Immature natural killer cell (primary cell): Measurements from ENCODE around the gene ZNF574. TPM values are rescaled to one million over a fixed set of nuclear protein-coding genes. Genes with fewer than 3 reads are reported as not detected.
"Not testable (repeated sequence)": the region's sequence is repeated elsewhere in the genome, so short reads cannot be mapped to it uniquely, and the experiment has no call there.

Source experiments
- DNase-seq, 3 donors: peaks; one replicate each; pipeline ENCODE4 v3.0.0; 2022; ENCODE audit warnings: mixed read lengths in 1 of 3
- H3K27ac Mint-ChIP-seq, 6 donors: one replicate each; pipeline ENCODE4 v1.8.0; 2020; ENCODE audit warnings: mixed read lengths in 6 of 6, mild to moderate bottlenecking in 5 of 6, inconsistent platforms in 4 of 6, moderate library complexity in 3 of 6
- H3K27me3 Mint-ChIP-seq, 3 donors: one replicate each; pipeline ENCODE4 v1.8.0; 2020 to 2021; ENCODE audit warnings: low read depth in 3 of 3, mild to moderate bottlenecking in 3 of 3, mixed read lengths in 3 of 3, moderate library complexity in 3 of 3, inconsistent platforms in 1 of 3
- H3K36me3 Mint-ChIP-seq, 3 donors: one replicate each; pipeline ENCODE4 v1.8.0; 2020; ENCODE audit warnings: mixed read lengths in 3 of 3, inconsistent platforms in 2 of 3, mild to moderate bottlenecking in 2 of 3
- H3K4me1 Mint-ChIP-seq, 2 donors: one replicate each; pipeline ENCODE4 v1.8.0; 2020; ENCODE audit warnings: inconsistent platforms in 2 of 2, mild to moderate bottlenecking in 2 of 2, mixed read lengths in 2 of 2, moderate library complexity in 1 of 2
- H3K4me3 Mint-ChIP-seq, 5 donors: one replicate each; pipeline ENCODE4 v1.8.0; 2020; ENCODE audit warnings: mild to moderate bottlenecking in 5 of 5, mixed read lengths in 5 of 5, inconsistent platforms in 3 of 5, moderate library complexity in 3 of 5
- H3K9me3 Mint-ChIP-seq, 6 donors: one replicate each; pipeline ENCODE4 v1.8.0; 2020; ENCODE audit warnings: mild to moderate bottlenecking in 6 of 6, mixed read lengths in 6 of 6, inconsistent platforms in 4 of 6, moderate library complexity in 3 of 6
- polyA plus RNA-seq, 3 donors: library from polyadenylated mRNA; unstranded; fragments of 300-500 nt; fragmentation: Illumina TruSeq; gene quantifications; one replicate each; pipeline ENCODE4 v1.2.3, GENCODE V29; 2021

The ZNF574 gene
- polyA plus RNA-seq, result 10 to 100 TPM; 12.4 to 29.6 (median 20.3) TPM

GRCh38 chr19:42075616-42076379, at the start of gene ZNF574:
Gene ZNF574 (plus strand): TSS chr19:42076166. CDS start chr19:42078607, 2,441 bp downstream.
- Mint-ChIP-seq H3K36me3 (peaks cover 0 to 6% (median 0%) of the 10 kb centered on the region in 3 donors), H3K27ac (peak within 1 kb of the TSS; percentile 99 to 100 (median 100)), H3K4me1 (peaks cover 37 to 41% of the 10 kb centered on the region in 2 donors), H3K27me3 (peaks cover 5 to 10% (median 10%) of the 10 kb centered on the region in 3 donors), H3K4me3 (peak within 1 kb of the TSS; percentile 90 to 97 (median 96)), H3K9me3 (peaks cover 0 to 2% (median 0%) of the 10 kb centered on the region in 6 donors)
- peak; percentile 97 to 99 (median 99) for DNase-seq

- peak in 1 of 3 donors; percentile 6 for DNase-seq
- Mint-ChIP-seq H3K27me3 (peaks cover 0 to 15% (median 5%) of the 10 kb centered on the region in 3 donors), H3K36me3 (no peaks in the 10 kb centered on the region), H3K4me1 (no peaks in the 10 kb centered on the region), H3K27ac (no peak overlapping the region), H3K9me3 (no peaks in the 10 kb centered on the region), H3K4me3 (no peak overlapping the region)
These were observed 47.4 kb upstream of the ZNF574 start for GRCh38 chr19:42028304-42029216.

GRCh38 chr19:42030645-42031440, 45.1 kb upstream of the ZNF574 start:
- Mint-ChIP-seq H3K4me1 (peaks cover 0 to 1% of the 10 kb centered on the region in 2 donors), H3K36me3 (no peaks in the 10 kb centered on the region), H3K27me3 (peaks cover 0 to 12% (median 11%) of the 10 kb centered on the region in 3 donors), H3K4me3 (no peak overlapping the region), H3K9me3 (no peaks in the 10 kb centered on the region), H3K27ac (no peak overlapping the region)
- no peak for DNase-seq

DNA sequence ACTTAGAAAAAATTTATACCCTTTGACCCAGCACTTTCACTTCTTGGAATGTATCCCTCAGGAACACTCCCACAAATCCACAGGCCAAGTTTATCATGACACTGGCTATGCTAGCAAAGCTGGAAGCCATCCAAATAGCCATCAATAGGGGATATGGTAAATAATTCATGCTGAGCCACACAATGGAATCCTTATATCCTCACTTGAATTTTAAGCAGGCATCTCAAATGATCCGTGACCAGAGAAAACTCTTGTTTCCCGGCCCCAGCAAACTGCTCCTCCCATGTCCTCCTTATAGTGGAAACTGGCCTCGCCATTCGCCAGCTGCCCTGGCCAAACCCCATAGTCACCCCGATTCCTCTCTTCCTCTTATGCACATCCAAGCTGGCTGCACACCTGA, 43.5 kb upstream of the ZNF574 start:
- Mint-ChIP-seq H3K4me1 (peaks cover 0 to 1% of the 10 kb centered on the region in 2 donors), H3K9me3 (no peaks in the 10 kb centered on the region), H3K27ac (no peak overlapping the region), H3K36me3 (no peaks in the 10 kb centered on the region), H3K4me3 (no peak overlapping the region), H3K27me3 (peaks cover 0 to 11% (median 7%) of the 10 kb centered on the region in 3 donors)
- no peak for DNase-seq

DNA sequence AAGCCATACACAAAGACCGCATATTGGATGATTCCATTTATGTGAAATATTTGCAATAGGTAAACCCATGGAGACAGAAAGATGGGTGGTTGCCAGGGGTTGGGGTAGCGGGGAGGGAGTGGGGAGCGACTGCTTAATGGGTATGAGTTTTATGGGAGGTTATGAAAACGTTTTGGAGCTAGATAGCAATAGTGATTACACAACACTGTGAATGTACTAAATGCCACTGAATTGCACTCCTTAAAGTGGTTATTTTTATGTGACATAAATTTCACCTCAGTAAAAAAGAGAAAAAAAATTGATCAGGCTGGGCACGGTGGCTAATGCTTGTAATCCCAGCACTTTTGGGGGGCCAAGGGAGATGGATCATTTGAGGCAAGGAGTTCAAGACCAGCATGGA, 42.6 kb upstream of the ZNF574 start:
- DNase-seq, result no peak
- Mint-ChIP-seq H3K27ac (no peak overlapping the region), H3K4me1 (peaks cover 0 to 1% of the 10 kb centered on the region in 2 donors), H3K36me3 (no peaks in the 10 kb centered on the region), H3K9me3 (no peaks in the 10 kb centered on the region), H3K4me3 (no peak overlapping the region), H3K27me3 (peaks cover 0 to 9% (median 7%) of the 10 kb centered on the region in 3 donors)

DNA sequence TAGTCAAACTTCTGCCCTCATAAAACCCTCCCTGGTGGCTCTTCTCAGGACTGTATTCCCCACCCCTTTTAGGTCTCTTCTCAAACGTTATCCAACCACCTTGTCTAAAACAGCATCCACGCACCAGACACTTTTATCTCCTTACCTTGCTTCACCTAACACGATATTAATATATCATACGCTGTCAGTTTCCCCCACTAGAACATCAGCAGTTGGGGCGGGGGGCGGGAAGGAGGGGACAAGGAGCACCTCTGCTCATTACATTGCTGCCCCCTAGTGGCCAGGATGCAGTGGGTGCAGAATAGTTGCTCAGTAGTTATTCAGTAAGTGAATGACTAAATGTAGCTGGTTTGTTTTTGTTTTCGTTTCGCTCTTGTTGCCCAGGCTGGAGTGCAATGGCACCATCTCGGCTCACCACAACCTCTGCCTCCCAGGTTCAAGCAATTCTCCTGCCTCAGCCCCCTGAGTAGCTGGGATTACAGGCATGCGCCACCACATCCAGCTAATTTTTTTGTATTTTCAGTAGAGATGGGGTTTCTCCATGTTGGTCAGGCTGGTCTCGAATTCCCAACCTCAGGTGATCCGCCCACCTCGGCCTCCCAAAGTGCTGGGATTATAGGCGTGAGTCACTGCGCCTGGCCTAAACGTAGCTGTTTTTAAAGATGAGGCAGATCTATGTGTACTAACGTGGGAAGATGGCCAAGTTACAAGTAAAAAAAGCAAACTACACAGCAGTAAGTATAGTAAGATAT, 41.1 kb upstream of the ZNF574 start:
- not testable (repeated sequence) for H3K36me3 Mint-ChIP-seq, H3K4me1 Mint-ChIP-seq, H3K27me3 Mint-ChIP-seq, H3K9me3 Mint-ChIP-seq, H3K4me3 Mint-ChIP-seq, H3K27ac Mint-ChIP-seq
- DNase-seq, result peak; percentile 47 to 58 (median 47)

DNA sequence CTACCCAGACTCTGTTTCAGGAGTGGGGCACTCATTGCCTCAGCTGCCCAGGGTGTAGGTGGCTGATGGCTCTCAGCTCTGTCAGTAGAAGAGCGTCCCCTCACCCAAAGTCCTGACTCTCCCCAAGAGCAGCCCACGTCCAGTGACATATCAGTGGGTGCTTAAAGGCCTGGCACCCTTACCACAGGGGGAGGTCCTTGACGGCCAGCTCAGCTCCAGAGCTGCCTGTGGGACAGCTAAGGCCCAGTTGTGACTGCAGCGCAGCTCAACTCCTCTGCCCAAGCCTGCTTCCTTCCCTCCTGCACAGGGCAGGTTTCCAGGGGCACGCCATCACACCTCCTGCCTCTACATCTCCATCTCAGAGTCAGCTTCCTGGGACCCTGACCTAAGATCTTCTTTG, 38.3 kb upstream of the ZNF574 start:
- H3K27me3 Mint-ChIP-seq, result peaks cover 0 to 6% (median 3%) of the 10 kb centered on the region in 3 donors
- H3K36me3 Mint-ChIP-seq, result no peaks in the 10 kb centered on the region
- H3K4me3 Mint-ChIP-seq, result no peak overlapping the region
- H3K4me1 Mint-ChIP-seq, result peaks cover 0 to 1% of the 10 kb centered on the region in 2 donors
- no peaks in the 10 kb centered on the region for H3K9me3 Mint-ChIP-seq
- no peak for DNase-seq
- no peak overlapping the region for H3K27ac Mint-ChIP-seq

- Mint-ChIP-seq H3K4me3 (no peak overlapping the region), H3K9me3 (no peaks in the 10 kb centered on the region), H3K27me3 (peaks cover 0 to 6% (median 2%) of the 10 kb centered on the region in 3 donors), H3K36me3 (no peaks in the 10 kb centered on the region), H3K27ac (peak overlapping the region in 1 of 6 donors; percentile 70), H3K4me1 (peaks cover 0 to 1% of the 10 kb centered on the region in 2 donors)
- DNase-seq, result no peak
These were observed 37.3 kb upstream of the ZNF574 start for GRCh38 chr19:42038666-42039065.

DNA sequence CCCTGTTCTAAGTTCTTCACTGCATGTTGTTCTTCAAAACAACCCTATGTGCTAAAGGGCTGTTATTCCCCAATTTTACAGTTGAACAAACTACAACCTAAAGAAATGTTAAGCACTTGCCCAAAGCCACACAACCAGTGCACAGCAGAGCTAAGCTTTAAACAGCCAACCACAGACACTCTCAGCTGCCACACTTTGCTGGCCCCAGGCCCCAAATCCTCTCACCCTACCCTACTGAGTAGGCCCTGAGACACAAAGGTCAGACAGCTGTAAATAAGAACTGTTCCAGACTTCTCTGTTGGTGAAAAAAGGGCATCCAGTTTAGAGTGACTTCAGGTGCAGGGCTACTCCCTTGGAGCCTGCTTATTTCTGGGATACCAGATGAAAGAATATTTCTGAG, 35.9 kb upstream of the ZNF574 start:
- Mint-ChIP-seq H3K27ac (no peak overlapping the region), H3K9me3 (no peaks in the 10 kb centered on the region), H3K36me3 (no peaks in the 10 kb centered on the region), H3K27me3 (peaks cover 0 to 2% (median under 1%) of the 10 kb centered on the region in 3 donors), H3K4me1 (no peaks in the 10 kb centered on the region), H3K4me3 (no peak overlapping the region)
- no peak for DNase-seq

DNA sequence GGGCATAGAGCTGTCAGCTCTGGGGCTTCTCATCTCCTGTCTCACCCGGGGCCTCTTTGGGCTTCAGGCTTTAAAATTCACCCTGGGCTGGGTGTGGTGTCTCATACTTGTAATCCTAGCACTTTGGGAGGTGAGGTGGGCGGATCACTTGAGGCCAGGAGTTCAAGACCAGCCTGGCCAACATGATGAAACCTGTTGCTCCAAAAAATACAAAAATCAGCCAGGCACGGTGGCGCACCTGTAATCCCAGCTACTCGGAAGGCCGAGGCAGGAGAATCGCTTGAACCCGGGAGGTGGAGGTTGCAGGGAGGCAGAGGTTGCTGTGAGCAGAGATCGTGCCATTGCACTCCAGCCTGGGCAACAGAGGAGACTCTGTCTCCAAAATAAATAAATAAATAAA, 35.5 kb upstream of the ZNF574 start:
- not testable (repeated sequence) for H3K36me3 Mint-ChIP-seq, H3K4me3 Mint-ChIP-seq

GRCh38 chr19:42042455-42043170, 33.4 kb upstream of the ZNF574 start:
- no peak overlapping the region for H3K4me3 Mint-ChIP-seq
- H3K27ac Mint-ChIP-seq, result no peak overlapping the region
- H3K27me3 Mint-ChIP-seq, result peaks cover 0 to 4% (median 0%) of the 10 kb centered on the region in 3 donors

More for the DNA sequence above, 35.5 kb upstream of the ZNF574 start:
- H3K27me3 Mint-ChIP-seq, DNase-seq, H3K4me1 Mint-ChIP-seq, H3K9me3 Mint-ChIP-seq, H3K27ac Mint-ChIP-seq: not testable (repeated sequence)

DNA sequence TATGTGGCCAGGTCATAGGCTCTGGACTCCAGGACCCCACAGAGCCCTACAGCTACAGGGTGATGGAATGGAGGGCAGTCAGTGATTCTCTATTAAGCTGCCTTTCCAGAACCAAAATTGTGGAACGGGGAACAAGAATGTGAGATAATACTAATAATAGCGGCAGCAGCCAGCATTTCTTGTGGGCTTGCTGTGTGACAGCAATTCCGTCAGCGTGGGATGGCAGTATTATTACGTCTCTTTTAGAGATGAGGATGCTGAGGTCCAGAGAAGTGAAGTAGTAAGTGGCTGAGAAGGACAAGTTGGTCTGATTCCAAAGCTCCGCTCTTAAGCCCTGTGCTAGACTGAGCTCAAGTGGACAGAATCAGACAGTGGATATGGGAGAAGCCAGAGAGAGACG, 30.4 kb upstream of the ZNF574 start:
- no peak for DNase-seq
- Mint-ChIP-seq H3K36me3 (no peaks in the 10 kb centered on the region), H3K27ac (no peak overlapping the region), H3K9me3 (no peaks in the 10 kb centered on the region), H3K4me3 (no peak overlapping the region), H3K27me3 (peaks cover 0 to 4% (median 1%) of the 10 kb centered on the region in 3 donors), H3K4me1 (peaks cover 5 to 6% of the 10 kb centered on the region in 2 donors)

More at GRCh38 chr19:42042455-42043170, 33.4 kb upstream of the ZNF574 start:
- DNase-seq, result no peak
- no peaks in the 10 kb centered on the region for H3K4me1 Mint-ChIP-seq
- H3K36me3 Mint-ChIP-seq, result no peaks in the 10 kb centered on the region
- H3K9me3 Mint-ChIP-seq, result no peaks in the 10 kb centered on the region
